HepG2 (cell line): Measurements from ENCODE around the gene CCDC158. TPM values are rescaled to one million over a fixed set of nuclear protein-coding genes. Genes with fewer than 3 reads are reported as not detected.

Experiments used
- ATAC-seq: fragments of 200-7000 bp; cut with Tn5 transposase; 3 replicates; pipeline ENCODE4 v1.9.1; 2020; ENCODE audit warnings: mild to moderate bottlenecking, moderate library complexity
- BruUV-seq: library from RNA; stranded (reverse); fragments of 400-500 nt; replicated peaks from 2 replicates; lab custom pipeline; 2021; lab: Mats Ljungman, UMichigan
- CTCF ChIA-PET: fragments of 300-600 bp; formaldehyde crosslinking; extraction: SDS; loops from one replicate; lab custom pipeline; 2021; ENCODE audit warnings: low total read pairs, inconsistent platforms, low intra/inter-chr PET ratio; lab: Yijun Ruan, JAX
- POLR2A ChIA-PET: fragments of 350-600 bp; sonication (Branson Sonifier 250); formaldehyde crosslinking; loops from one replicate; lab custom pipeline; 2020; ENCODE audit warnings: antibody characterized with exemption, inconsistent platforms; lab: Yijun Ruan, JAX
- DNase-seq: peaks from one replicate; pipeline ENCODE4 v3.0.0-alpha.2; 2015; ENCODE audit warnings: low spot score
- FAIRE-seq: peaks from 3 replicates; lab custom pipeline; 2011; peaks lifted over from hg19 to GRCh38; lab: Jason Lieb, UNC
- H2AFZ ChIP-seq: one replicate; pipeline ENCODE4 v1.6.1; 2011; ENCODE audit warnings: low read length, inconsistent platforms
- H3K27ac ChIP-seq: fragments of 300-600 bp; 3 replicates; pipeline ENCODE4 v1.8.0; 2011; ENCODE audit warnings: mixed run types, mild to moderate bottlenecking, mixed read lengths, low read length, inconsistent platforms; ENCODE audit not compliant: insufficient read depth; ENCODE audit errors: extremely low read length
- H3K27me3 ChIP-seq, 2 experiments: fragments of 200-600 bp in 1 of 2; 2 replicates in 1 of 2; 3 replicates in 1 of 2; pipeline versions ENCODE4 v1.6.0 to v1.8.0; 2011; ENCODE audit warnings: low read length in 2 of 2, mild to moderate bottlenecking in 2 of 2, moderate library complexity in 2 of 2, inconsistent platforms in 1 of 2; ENCODE audit not compliant: insufficient read depth in 2 of 2, control insufficient read depth in 1 of 2
- H3K36me3 ChIP-seq, 2 experiments: fragments of 200-600 bp in 1 of 2; replicated peaks in 1 of 2; 2 replicates in 1 of 2; 3 replicates in 1 of 2; pipeline versions ENCODE4 v1.5.1 to v1.8.0; 2011; ENCODE audit warnings: low read length in 2 of 2, inconsistent platforms in 1 of 2; ENCODE audit not compliant: insufficient read depth in 2 of 2, control insufficient read depth in 1 of 2
- H3K4me1 ChIP-seq: 2 replicates; pipeline ENCODE4 v1.5.1; 2012; ENCODE audit warnings: low read length, inconsistent platforms; ENCODE audit not compliant: insufficient read depth
- H3K4me2 ChIP-seq: 2 replicates; pipeline ENCODE4 v1.6.0; 2011; ENCODE audit warnings: low read depth, low read length, inconsistent platforms
- H3K4me3 ChIP-seq, 3 experiments: fragments of 200-600 bp in 1 of 3; sonication (generic), shearing (Covaris generic) in 1 of 3; replicated peaks in 1 of 3; 2 replicates each; pipeline ENCODE4 v1.5.1; 2011 to 2016; ENCODE audit warnings: low read length in 3 of 3, inconsistent platforms in 2 of 3, low read depth in 2 of 3, mild to moderate bottlenecking in 2 of 3, control low read depth in 1 of 3, mixed read lengths in 1 of 3; ENCODE audit not compliant: insufficient read depth in 1 of 3
- H3K79me2 ChIP-seq: one replicate; pipeline ENCODE4 v1.6.1; 2011; ENCODE audit warnings: low read length, inconsistent platforms; ENCODE audit not compliant: insufficient read depth
- H3K9ac ChIP-seq: 2 replicates; pipeline ENCODE4 v1.6.0; 2011; ENCODE audit warnings: mild to moderate bottlenecking, low read depth, low read length, inconsistent platforms; ENCODE audit not compliant: insufficient read depth
- H3K9me3 ChIP-seq: 2 replicates; pipeline ENCODE4 v1.5.1; 2012; ENCODE audit warnings: mild to moderate bottlenecking, low read length
- H4K20me1 ChIP-seq: 2 replicates; pipeline ENCODE4 v1.6.0; 2011; ENCODE audit warnings: inconsistent platforms, mild to moderate bottlenecking, low read length, moderate library complexity; ENCODE audit not compliant: insufficient read depth
- ARID5B ChIP-seq: IDR thresholded peaks from 2 replicates; pipeline ENCODE4 v1.4.0; 2020; ENCODE audit warnings: mild to moderate bottlenecking, missing genetic modification reagents
- ATF4 ChIP-seq, 2 experiments: fragments of 450-650 bp in 1 of 2; sonication (generic) in 1 of 2; formaldehyde crosslinking; IDR thresholded peaks; 2 replicates each; pipeline versions ENCODE4 v1.5.0 to v1.8.0; 2020 to 2022; ENCODE audit warnings: mild to moderate bottlenecking in 1 of 2, missing genetic modification reagents in 1 of 2
- ATM ChIP-seq: fragments of 450-650 bp; IDR thresholded peaks from 2 replicates; pipeline ENCODE4 v1.7.1; 2017; ENCODE audit warnings: mild to moderate bottlenecking, borderline replicate concordance
- CEBPB ChIP-seq: IDR thresholded peaks from 2 replicates; pipeline ENCODE4 v1.6.1; 2011; ENCODE audit warnings: low read depth, low read length, improper control_type of control experiment, borderline replicate concordance
- FOXK1 ChIP-seq: sonication (generic); formaldehyde crosslinking; IDR thresholded peaks from 2 replicates; pipeline ENCODE4 v1.4.0; 2020; ENCODE audit warnings: low read depth, missing genetic modification reagents, borderline replicate concordance
- HOMEZ ChIP-seq: IDR thresholded peaks from 2 replicates; pipeline ENCODE4 v1.6.1; 2016; ENCODE audit warnings: low read depth
- IKZF4 ChIP-seq: sonication (generic); formaldehyde crosslinking; IDR thresholded peaks from 2 replicates; pipeline ENCODE4 v1.5.1; 2020; ENCODE audit warnings: borderline replicate concordance, mild to moderate bottlenecking, low read depth, missing genetic modification reagents; ENCODE audit errors: not compliant biosample characterization
- MIER3 ChIP-seq: IDR thresholded peaks from 2 replicates; pipeline ENCODE4 v1.6.1; 2016; ENCODE audit warnings: missing compliant biosample characterization, borderline replicate concordance
- NR2C2 ChIP-seq: sonication (generic); formaldehyde crosslinking; IDR thresholded peaks from 2 replicates; pipeline ENCODE4 v1.4.0; 2020; ENCODE audit warnings: missing genetic modification reagents, mild to moderate bottlenecking, moderate library complexity, borderline replicate concordance
- SALL1 ChIP-seq: sonication (generic); formaldehyde crosslinking; IDR thresholded peaks from 2 replicates; pipeline ENCODE4 v1.8.0; 2022; ENCODE audit warnings: mild to moderate bottlenecking, missing genetic modification reagents
- ZFP37 ChIP-seq: sonication (generic); formaldehyde crosslinking; IDR thresholded peaks from 2 replicates; pipeline ENCODE4 v1.4.0; 2020; ENCODE audit warnings: missing genetic modification reagents, borderline replicate concordance
- WGBS: methylation state at CpG from one replicate; pipeline ENCODE4 v1.1.6; 2017; ENCODE audit warnings: low lambda C conversion rate; 5-methylcytosine and 5-hydroxymethylcytosine counted together
- in situ Hi-C: cut with HindIII; loops from 2 replicates; pipeline ENCODE4 v1.10.0; 2017; ENCODE audit warnings: low pct_unique_long_range_greater_than_20kb; ENCODE audit not compliant: extremely low pct_ligation_motif_present
- intact Hi-C: fragments of 100-400 bp; cut with micrococcal nuclease; formaldehyde crosslinking; loops from one replicate; pipeline ENCODE4 v1.10.0; 2022; ENCODE audit not compliant: unreplicated experiment
- polyA plus RNA-seq, 8 experiments: library from polyadenylated mRNA; depleted of rRNA in 3 of 8; stranded (reverse) in 7 of 8; unstranded in 1 of 8; fragments of >200 nt; fragmentation: Illumina TruSeq in 4 of 8; extraction: Trizol in 4 of 8; gene quantifications; 2 replicates each; pipeline versions ENCODE4 v1.2.1 to v1.2.3, GENCODE V29; 2011 to 2016; ENCODE audit warnings: low read depth in 4 of 8, missing spikeins in 1 of 8, mixed read lengths in 1 of 8; ENCODE audit not compliant: insufficient read depth in 1 of 8
- total RNA-seq, 5 experiments: library from RNA; depleted of rRNA; stranded (reverse); fragments of >200 nt; fragmentation: Illumina TruSeq; extraction: Trizol; gene quantifications; 2 replicates each; pipeline ENCODE4 v1.2.3, GENCODE V29; 2016; ENCODE audit warnings: low read depth in 1 of 5

The CCDC158 gene
- total and polyA plus RNA-seq, 2 of the 13 experiments (the other 11 are each of a cell fraction or from before 2014, with no cell fraction given): not detected

- FAIRE-seq: no peak
- no TSS peak for BruUV-seq
- Histone ChIP-seq H3K9ac (no peak overlapping the region), H3K79me2 (no peaks in the 10 kb centered on the region), H3K4me1 (peaks cover 59% of the 10 kb centered on the region), H2AFZ (no peak overlapping the region), H3K27ac (no peak overlapping the region), H3K27me3 (no peaks in the 10 kb centered on the region), H4K20me1 (no peaks in the 10 kb centered on the region), H3K36me3 (no peaks in the 10 kb centered on the region), H3K4me3 (no peak overlapping the region), H3K4me2 (peak overlapping the region; percentile 18; the same call in 1 of the 2 replicates), H3K9me3 (no peaks in the 10 kb centered on the region)
- in situ Hi-C loops (no loop called here), intact Hi-C loops (loop anchor here (2.0 kb wide), 1 partner anchor 34 kb away; the partner anchor contains the start of gene STBD1)
- 0% methylated on average over 1 of the region's 1 CpG for WGBS
- ATAC-seq: no peak
- ChIA-PET CTCF (no interaction called here), POLR2A (interaction anchor here (0.7 to 0.8 kb wide), 2 partner anchors 8 to 34 kb away, joined by 3 read pairs; no protein-coding TSS in a partner anchor)
- TF ChIP-seq NR2C2 (0 out of 2 replicates have a peak, but pooled peaks have one; percentile 30), MIER3 (CRISPR knock-in tag) (0 out of 2 replicates have a peak, but pooled peaks have one; percentile 9), ATM (no peak), ZFP37 (CRISPR knock-in tag) (no peak), IKZF4 (CRISPR knock-in tag) (no peak), CEBPB (0 out of 2 replicates have a peak, but pooled peaks have one; percentile 42)
- no peak for DNase-seq
These were observed 148.4 kb downstream of the CCDC158 start for GRCh38 chr4:76272582-76272981.

GRCh38 chr4:76272073-76272472 is 148.9 kb downstream of the CCDC158 start:
- POLR2A ChIA-PET: no interaction called here
- TF ChIP-seq FOXK1 (peak; percentile 44; the same call in 1 of the 2 replicates), ATF4 (CRISPR knock-in tag; IDR thresholded peaks at IDR 0.05) (peak in 1 of 2 experiments; percentile 61; a peak in 2 of 4 replicates), ARID5B (peak; percentile 89), SALL1 (CRISPR knock-in tag) (peak; percentile 13; the same call in 1 of the 2 replicates), HOMEZ (CRISPR knock-in tag) (0 out of 2 replicates have a peak, but pooled peaks have one; percentile 26), MIER3 (CRISPR knock-in tag) (0 out of 2 replicates have a peak, but pooled peaks have one; percentile 18)

More at GRCh38 chr4:76272073-76272472, 148.9 kb downstream of the CCDC158 start:
- BruUV-seq: no TSS peak
- in situ Hi-C loops (no loop called here), intact Hi-C loops (loop anchor here (2.0 kb wide), 1 partner anchor 35 kb away; the partner anchor contains the start of gene STBD1)
- no peak for FAIRE-seq
- H3K27me3 ChIP-seq: no peaks in the 10 kb centered on the region
- no peaks in the 10 kb centered on the region for H3K36me3 ChIP-seq
- H4K20me1 ChIP-seq: no peaks in the 10 kb centered on the region
- no peaks in the 10 kb centered on the region for H3K9me3 ChIP-seq
- H3K4me3 ChIP-seq: no peak overlapping the region
- no peak; the same call in 2 of the 3 replicates for ATAC-seq
- peaks cover 61% of the 10 kb centered on the region for H3K4me1 ChIP-seq
- no peaks in the 10 kb centered on the region for H3K79me2 ChIP-seq
- peak overlapping the region; percentile 29; the same call in 1 of the 2 replicates for H3K4me2 ChIP-seq
- CTCF ChIA-PET: no interaction called here
- H2AFZ ChIP-seq: no peak overlapping the region
- H3K9ac ChIP-seq: no peak overlapping the region
- H3K27ac ChIP-seq: no peak overlapping the region
- peak; percentile 21 for DNase-seq
